HG02870 (cell line): Measurements from ENCODE around the gene CSAD.
"Not testable (repeated sequence)": the region's sequence is repeated elsewhere in the genome, so short reads cannot be mapped to it uniquely, and the experiment has no call there.

ENCODE experiments used
- ATAC-seq: cut with Tn5 transposase; IDR thresholded peaks from one replicate; pipeline ENCODE4 v1.9.1; 2021; ENCODE audit warnings: mild to moderate bottlenecking, moderate library complexity; ENCODE audit not compliant: unreplicated experiment

CSAD gene

GRCh38 chr12:53218551-53219291 lies 38.0 kb upstream of the CSAD start:
- no peak for ATAC-seq

- no peak for ATAC-seq
Observed at GRCh38 chr12:53217931-53218307, 37.2 kb upstream of the CSAD start.

- ATAC-seq = no peak
Observed at GRCh38 chr12:53217051-53217930, 36.6 kb upstream of the CSAD start.

- ATAC-seq = no peak
Observed at GRCh38 chr12:53215497-53215896, 34.8 kb upstream of the CSAD start.

DNA sequence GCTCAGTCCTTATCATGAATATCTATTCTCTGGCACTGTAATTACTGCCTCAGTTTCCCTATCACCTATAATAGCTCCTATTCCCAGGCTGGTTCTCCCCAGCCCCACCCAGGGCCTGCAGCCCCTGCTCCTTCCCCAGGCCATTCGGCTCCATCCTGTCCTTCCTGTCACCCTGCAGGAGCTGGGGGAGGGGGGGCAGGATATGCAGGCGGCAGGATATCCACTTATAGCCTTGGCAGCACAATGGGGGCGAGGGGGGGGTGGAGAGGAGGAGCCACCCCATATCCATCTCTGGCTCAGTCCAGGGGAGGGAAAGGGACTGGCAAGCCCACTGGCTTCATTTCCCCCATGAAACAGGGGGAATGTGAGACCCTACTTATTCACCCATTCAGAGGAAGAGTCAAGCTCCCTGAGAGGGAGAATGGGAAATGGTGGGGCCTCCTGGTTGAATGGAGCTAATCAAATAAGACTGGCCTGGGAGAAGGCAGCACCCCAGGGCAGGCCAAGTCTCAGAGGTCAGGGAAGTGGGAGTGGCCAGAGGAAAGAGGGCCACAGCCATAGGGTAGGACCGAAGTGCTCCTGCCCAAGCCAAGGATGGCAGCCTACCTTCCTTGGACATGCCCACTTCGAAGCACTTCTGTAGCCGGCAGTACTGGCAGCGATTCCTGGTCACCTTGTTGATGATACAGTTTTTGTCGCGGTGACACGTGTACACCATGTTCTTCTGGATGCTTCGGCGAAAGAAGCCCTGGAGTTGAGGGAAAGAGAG lies 34.1 kb upstream of the CSAD start:
- no peak for ATAC-seq

DNA sequence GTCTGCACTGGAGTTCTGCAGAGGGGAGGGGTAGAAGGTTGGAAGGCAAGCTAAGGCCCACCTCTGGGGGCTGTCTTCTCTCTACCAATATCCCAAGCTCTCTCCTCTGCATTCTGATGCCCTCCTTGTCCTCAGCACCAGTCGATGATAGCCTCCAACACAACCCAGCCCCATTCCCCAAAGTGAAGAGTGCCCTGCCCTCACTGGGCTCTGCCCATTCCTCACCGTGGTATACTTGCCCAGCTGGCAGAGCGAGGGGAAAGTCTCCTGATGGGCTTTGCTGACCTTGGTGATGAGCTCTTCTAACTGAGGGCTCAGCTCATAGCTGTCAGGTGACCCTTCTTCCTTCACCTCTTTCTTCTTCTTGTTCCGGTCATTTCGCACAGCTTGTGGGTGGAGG lies 33.5 kb upstream of the CSAD start:
- no peak for ATAC-seq

DNA sequence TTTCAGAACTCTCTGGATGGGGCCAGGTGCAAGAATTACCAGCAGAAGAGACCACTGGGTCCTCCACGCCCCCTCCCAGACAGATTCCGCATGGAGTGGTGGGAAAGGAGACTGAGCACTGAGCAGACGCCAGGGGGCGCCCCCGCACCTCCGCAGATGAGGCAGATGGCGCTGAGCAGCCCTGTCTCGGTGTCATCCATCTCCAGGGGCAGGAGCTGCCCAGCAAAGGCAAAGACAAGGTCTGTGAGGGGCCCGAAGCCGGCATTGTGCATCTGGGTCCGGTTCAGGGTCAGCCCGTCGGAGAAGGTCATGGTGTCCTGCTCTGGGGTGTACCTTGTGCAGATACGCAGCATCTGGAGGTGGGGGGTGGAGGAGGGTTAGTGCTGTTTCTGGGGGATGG lies 32.6 kb upstream of the CSAD start:
- ATAC-seq = peak; percentile 41

DNA sequence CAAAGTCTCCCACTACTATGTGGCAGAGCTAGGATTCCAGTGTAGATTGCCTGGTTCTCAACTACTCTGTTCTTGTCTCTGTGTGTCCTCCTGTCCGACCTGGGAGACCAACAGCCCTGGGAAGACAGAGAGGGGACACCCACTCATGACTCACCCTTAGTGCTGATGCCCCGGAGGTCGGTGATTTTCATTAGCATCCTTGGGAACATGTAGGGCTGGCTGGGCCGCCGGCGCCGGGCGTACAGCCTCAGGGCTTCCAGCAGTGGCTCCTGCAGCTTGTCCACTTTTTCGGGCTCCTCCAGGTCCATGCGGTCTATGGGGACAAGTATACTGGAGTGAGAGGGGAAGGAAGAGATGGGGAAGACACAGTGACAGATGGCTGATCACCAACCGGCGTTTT lies 32.2 kb upstream of the CSAD start:
- no peak for ATAC-seq

DNA sequence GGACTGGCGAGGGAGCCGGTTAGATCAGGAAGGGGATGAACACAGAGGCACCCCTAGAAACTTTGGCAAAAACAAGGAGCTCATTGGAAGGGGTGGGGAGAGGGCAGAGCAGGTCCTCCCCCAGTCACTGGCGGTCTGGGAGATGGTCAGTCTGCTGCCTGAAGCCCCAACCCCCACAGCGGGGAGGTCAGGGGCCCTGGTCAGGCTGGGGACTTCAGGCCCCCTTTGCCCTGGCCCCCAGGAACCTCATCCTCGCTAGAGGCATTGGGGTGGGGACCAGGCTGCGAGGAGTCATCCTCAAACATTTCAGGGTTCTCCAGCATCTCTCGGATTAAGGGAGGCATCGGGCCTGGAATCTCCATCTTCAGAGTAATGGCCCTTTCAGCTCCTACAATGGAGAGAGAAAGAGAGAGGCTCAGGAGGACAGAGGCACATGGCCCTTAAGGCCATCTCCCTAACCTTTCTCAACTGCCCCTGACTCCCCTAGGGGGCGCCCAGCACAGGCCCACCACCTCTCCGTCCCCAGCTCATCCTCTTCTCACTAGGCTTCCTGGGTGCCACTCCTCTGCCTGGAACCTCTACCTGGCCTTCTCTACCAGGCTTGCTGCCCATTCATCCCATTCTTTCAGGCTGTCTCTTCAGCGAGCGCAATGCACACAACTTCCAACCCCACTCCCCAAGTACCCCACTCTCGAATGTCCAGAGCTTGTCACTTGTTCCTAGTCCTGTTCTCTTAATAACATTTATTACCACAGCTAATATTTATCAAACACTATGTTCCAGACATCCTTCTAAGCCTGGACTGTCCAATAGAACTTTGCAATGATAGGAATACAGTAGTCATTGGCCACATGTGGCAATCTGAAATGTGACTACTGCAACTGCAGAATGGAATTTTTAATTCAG lies 31.0 kb upstream of the CSAD start:
- no peak for ATAC-seq

- ATAC-seq = no peak
Observed at GRCh38 chr12:53210843-53211242, 30.1 kb upstream of the CSAD start.

GRCh38 chr12:53208877-53209463 lies 28.2 kb upstream of the CSAD start:
- ATAC-seq = peak; percentile 32

DNA sequence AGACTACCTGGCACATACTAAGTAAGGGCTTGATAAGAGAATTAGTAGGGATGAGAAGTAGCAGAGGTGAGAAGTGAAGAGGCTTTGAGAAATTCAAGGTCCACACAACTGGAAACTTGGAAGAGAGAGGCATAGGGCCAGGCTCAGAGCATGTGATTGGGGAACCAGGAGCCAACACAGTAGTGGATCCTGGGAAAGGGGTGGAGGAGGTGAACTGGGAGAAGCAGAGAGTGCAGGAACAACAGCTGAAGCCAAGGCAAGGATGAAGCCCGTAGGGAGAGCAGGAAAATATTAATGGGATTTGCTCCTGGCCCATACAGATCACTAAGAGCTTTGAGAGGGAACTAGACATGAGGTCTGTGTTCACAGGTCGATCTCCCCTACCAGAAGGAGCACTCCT lies 27.7 kb upstream of the CSAD start:
- ATAC-seq = no peak

DNA sequence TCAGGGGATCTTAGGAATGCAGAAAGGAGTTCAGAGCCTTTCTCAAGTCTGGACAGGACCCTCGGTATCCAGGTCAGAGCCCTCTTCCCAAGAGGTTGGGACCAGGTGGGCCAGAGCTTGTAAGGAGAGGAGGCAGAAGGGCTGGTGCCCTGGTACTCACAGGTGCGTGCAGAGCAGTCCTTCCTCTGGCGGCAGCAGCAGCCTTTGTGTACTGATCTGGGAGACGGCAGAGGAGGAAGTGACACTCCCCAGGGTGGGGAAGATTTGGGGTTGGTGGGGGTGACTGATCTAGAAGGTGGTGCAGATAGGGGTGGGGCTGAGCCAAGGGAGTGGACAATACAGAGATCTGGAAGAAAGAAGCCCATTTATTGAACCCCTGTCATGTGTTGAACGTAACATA lies 26.3 kb upstream of the CSAD start, which contains the start of gene ITGB7:
TSS of gene ITGB7 (minus strand) at position 210 of the 400 bp plus-strand sequence. CDS start 6,808 bp downstream, outside the sequence.
- no peak for ATAC-seq

- ATAC-seq = peak; percentile 67
Observed at GRCh38 chr12:53205747-53206419, 25.2 kb upstream of the CSAD start.

- no peak for ATAC-seq
Observed at GRCh38 chr12:53204351-53204750, 23.6 kb upstream of the CSAD start.

GRCh38 chr12:53202316-53202715 lies 21.6 kb upstream of the CSAD start:
- ATAC-seq = not testable (repeated sequence)

- no peak for ATAC-seq
Observed at GRCh38 chr12:53201639-53202038, 20.9 kb upstream of the CSAD start.

DNA sequence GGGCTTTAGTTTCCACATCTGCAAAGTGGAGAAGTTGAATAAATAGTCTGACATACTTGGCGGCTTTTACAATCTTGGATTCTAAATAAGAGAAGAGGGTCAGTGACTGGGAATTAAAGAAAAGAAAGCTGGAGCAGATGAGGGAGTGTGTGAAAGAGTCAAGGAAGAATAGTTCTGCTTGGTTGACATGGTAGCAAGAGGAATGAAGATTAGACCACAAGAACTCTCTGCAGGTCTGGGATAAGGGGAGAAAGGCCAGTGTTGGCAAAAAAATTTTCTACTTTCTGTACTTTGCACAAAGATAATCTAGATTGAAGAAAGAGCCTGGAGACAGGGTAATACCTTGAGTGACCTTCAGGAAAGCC lies 20.4 kb upstream of the CSAD start:
- no peak for ATAC-seq

GRCh38 chr12:53200458-53201176 lies 19.9 kb upstream of the CSAD start:
- ATAC-seq = peak; percentile 54
